ENCODE results near the gene MBD5.

The MBD5 gene

DNA sequence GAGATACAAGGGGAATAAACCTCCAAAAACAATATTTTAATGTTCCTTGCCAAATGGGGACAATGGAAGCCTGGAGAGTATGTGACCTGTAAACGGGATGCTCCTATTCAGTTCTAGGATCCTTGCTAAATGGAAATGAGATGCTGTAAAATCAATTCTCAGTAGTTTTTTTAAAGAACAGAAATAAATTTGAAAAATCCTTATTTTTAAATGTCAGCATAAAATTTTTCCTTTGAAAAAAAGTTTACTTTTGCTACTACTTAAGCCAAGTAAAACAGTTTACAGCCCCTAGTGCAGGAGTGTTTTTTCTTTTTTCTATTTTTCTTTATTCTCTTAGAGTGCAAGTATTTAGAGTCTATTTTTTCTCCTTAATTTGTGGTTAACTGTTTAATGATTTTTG, 158.8 kb downstream of the MBD5 start:
- Mint-ChIP-seq H3K4me3 (no peak overlapping the region), H3K4me1 (no peaks in the 10 kb centered on the region), H3K27me3 (ENCODE audit: low read depth, poor library complexity) (no peaks in the 10 kb centered on the region), H3K27ac (no peak overlapping the region), H3K36me3 (ENCODE audit: low read depth) (peaks cover 50% of the 10 kb centered on the region), H3K9me3 (no peaks in the 10 kb centered on the region)
- TF ChIP-seq, protein P1, sequence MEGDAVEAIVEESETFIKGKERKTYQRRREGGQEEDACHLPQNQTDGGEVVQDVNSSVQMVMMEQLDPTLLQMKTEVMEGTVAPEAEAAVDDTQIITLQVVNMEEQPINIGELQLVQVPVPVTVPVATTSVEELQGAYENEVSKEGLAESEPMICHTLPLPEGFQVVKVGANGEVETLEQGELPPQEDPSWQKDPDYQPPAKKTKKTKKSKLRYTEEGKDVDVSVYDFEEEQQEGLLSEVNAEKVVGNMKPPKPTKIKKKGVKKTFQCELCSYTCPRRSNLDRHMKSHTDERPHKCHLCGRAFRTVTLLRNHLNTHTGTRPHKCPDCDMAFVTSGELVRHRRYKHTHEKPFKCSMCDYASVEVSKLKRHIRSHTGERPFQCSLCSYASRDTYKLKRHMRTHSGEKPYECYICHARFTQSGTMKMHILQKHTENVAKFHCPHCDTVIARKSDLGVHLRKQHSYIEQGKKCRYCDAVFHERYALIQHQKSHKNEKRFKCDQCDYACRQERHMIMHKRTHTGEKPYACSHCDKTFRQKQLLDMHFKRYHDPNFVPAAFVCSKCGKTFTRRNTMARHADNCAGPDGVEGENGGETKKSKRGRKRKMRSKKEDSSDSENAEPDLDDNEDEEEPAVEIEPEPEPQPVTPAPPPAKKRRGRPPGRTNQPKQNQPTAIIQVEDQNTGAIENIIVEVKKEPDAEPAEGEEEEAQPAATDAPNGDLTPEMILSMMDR (IDR thresholded peaks at IDR 0.05): no peak
- no peak for DNase-seq

DNA sequence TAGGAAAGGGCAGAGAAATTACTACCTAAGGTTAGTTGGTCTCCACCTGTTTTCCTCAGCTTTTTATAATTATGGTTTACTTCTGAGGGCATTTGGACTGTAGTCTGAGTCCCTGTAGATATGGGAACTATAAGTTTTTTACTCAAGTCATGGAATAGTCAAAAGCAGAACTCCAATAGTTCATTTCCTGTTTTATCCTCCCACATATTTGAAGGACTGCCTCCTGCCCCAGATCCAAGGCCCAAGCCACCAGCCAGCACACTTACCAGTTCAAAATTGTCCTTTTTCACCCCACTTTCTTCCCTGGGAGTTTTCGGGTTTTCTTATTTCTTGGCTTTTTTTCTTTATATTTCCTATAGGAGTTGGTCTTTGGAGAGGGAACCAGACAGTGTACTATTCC, 164.1 kb downstream of the MBD5 start:
- H3K27me3 Mint-ChIP-seq (ENCODE audit: low read depth, poor library complexity): peaks cover 5% of the 10 kb centered on the region

DNA sequence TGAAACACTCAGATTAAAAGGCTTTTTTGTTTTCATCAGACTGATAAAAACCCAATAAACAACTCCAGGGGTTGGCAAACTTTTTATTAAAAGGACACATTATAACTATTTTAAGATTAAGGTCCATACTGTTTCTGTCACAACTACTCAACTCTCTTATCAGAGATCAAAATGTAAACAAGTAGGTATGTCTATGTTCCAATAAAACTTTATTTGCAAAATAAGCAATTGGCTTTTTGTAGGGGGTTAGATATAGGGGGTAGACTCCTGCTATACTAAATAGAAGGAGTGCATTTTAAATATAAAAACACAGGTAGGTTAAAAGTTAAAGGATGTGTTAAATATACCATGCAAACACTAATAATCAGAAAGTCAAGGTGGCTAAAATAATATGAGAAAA, 174.0 kb downstream of the MBD5 start:
- Mint-ChIP-seq H3K4me1 (no peaks in the 10 kb centered on the region), H3K9me3 (no peaks in the 10 kb centered on the region), H3K36me3 (ENCODE audit: low read depth) (no peaks in the 10 kb centered on the region), H3K27me3 (ENCODE audit: low read depth, poor library complexity) (no peaks in the 10 kb centered on the region), H3K27ac (no peak overlapping the region), H3K4me3 (no peak overlapping the region)
- TF ChIP-seq, protein P1 (IDR thresholded peaks at IDR 0.05): no peak
- no peak for DNase-seq

More for the DNA sequence above, 164.1 kb downstream of the MBD5 start:
- TF ChIP-seq, protein P1 (IDR thresholded peaks at IDR 0.05): no peak
- peaks cover 71% of the 10 kb centered on the region for H3K36me3 Mint-ChIP-seq (ENCODE audit: low read depth)
- no peaks in the 10 kb centered on the region for H3K4me1 Mint-ChIP-seq
- DNase-seq: no peak
- no peak overlapping the region for H3K4me3 Mint-ChIP-seq
- peaks cover 23% of the 10 kb centered on the region for H3K9me3 Mint-ChIP-seq
- no peak overlapping the region for H3K27ac Mint-ChIP-seq

DNA sequence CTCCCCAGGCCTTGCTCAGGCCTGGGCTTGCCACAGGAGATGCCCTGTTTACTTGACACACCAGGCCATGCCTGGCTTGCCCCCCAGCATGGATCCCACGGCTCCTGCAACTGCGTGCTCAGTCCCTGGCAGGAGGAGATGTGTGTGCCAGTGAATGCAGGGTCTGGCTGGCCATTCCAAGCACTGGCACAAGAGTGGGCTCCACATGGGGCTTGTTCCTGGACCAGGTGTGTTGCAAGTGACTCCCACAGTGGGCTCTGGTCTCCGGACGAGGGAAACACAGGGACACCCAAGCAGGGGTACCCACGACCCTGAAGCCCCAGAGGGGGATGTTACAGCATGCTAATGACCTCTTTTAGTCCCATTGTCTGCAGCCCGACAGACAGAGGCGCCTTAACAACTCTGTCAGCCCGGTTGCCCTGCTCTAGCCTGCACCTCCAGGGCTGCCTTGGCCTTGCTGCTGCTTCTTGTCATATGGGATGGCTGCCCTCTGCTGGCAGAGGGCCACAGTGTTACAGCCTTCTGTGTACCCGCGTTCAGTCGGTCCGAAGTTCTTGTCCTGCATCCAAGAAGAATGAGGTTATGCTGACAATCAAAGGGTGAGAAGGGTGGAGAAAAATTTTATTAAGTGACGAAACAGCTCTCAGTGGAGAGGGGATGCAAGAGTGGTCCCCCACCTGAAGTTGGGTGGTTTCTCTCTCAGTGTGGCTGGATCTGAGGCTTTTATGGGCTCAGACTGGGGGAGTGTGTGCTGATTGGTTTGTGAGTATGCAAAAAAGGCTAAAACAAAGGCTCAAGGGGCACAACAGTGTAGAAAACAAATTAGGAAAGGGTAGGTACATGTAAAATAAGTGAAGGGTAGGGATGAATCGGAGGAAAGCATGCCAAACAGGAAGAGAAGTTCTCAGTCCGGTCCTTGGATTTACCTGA, 180.4 kb downstream of the MBD5 start:
- Mint-ChIP-seq H3K4me1 (no peaks in the 10 kb centered on the region), H3K4me3 (no peak overlapping the region), H3K27me3 (ENCODE audit: low read depth, poor library complexity) (no peaks in the 10 kb centered on the region), H3K36me3 (ENCODE audit: low read depth) (peaks cover 17% of the 10 kb centered on the region), H3K27ac (peak overlapping the region; percentile 27), H3K9me3 (no peaks in the 10 kb centered on the region)
- TF ChIP-seq, protein P1 (IDR thresholded peaks at IDR 0.05): peak; percentile 49
- peak; percentile 47 for DNase-seq

GRCh38 chr2:148202237-148202636, 181.3 kb downstream of the MBD5 start:
- no peaks in the 10 kb centered on the region for H3K9me3 Mint-ChIP-seq
- no peaks in the 10 kb centered on the region for H3K27me3 Mint-ChIP-seq (ENCODE audit: low read depth, poor library complexity)
- H3K27ac Mint-ChIP-seq: no peak overlapping the region
- H3K4me1 Mint-ChIP-seq: no peaks in the 10 kb centered on the region
- DNase-seq: no peak
- peaks cover 17% of the 10 kb centered on the region for H3K36me3 Mint-ChIP-seq (ENCODE audit: low read depth)
- H3K4me3 Mint-ChIP-seq: no peak overlapping the region
- TF ChIP-seq, protein P1 (IDR thresholded peaks at IDR 0.05): no peak

DNA sequence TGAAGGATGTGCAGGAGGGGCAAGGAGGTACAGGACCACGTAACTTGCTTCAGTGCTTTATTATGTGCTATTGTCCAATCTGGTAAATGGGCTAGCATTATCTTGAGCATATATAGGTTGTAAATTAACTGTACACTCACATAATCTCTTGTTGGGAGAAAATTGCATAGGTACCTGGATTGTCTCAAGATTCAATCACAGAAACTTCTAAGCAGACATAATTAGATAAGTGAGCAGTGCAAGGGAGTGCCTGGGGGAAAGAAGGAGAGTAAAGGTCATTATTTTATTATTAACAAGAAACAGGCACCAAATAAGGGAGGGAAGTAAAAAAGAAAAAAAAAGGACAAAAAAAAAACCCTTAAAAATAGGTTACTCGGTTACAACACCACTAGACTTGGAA, 186.2 kb downstream of the MBD5 start:
- H3K4me3 Mint-ChIP-seq: no peak overlapping the region
- H3K4me1 Mint-ChIP-seq: no peaks in the 10 kb centered on the region
- TF ChIP-seq, protein P1 (IDR thresholded peaks at IDR 0.05): no peak
- DNase-seq: no peak
- no peaks in the 10 kb centered on the region for H3K27me3 Mint-ChIP-seq (ENCODE audit: low read depth, poor library complexity)
- no peak overlapping the region for H3K27ac Mint-ChIP-seq
- peaks cover 12% of the 10 kb centered on the region for H3K36me3 Mint-ChIP-seq (ENCODE audit: low read depth)
- H3K9me3 Mint-ChIP-seq: no peaks in the 10 kb centered on the region
